ENCODE data around the gene TRIM46. TPM values are rescaled to one million over a fixed set of nuclear protein-coding genes. Genes with fewer than 3 reads are reported as not detected.
"Not testable (repeated sequence)": the region's sequence is repeated elsewhere in the genome, so short reads cannot be mapped to it uniquely, and the experiment has no call there.

Gene TRIM46
- total RNA-seq, 1 experiment from 2014 or later, result 6.0 TPM

- Histone ChIP-seq H3K4me2 (no peak overlapping the region), H4K20me1 (ENCODE audit: insufficient read depth) (no peaks in the 10 kb centered on the region), H3K9me2 (ENCODE audit: insufficient read depth) (no peaks in the 10 kb centered on the region), H3K4me3 (no peak overlapping the region), H3K36me3 (ENCODE audit: low read depth) (no peaks in the 10 kb centered on the region; the same call in 1 of the 2 replicates), H3K4me1 (replicated peaks; ENCODE audit: insufficient read depth) (peaks cover 4% of the 10 kb centered on the region; the same call in 1 of the 2 replicates), H3K27ac (no peak overlapping the region), H3K27me3 (ENCODE audit: insufficient read depth, low read depth) (no peaks in the 10 kb centered on the region), H3K9me3 (ENCODE audit: insufficient read depth, low read depth) (no peaks in the 10 kb centered on the region), H3K79me2 (ENCODE audit: low read depth) (no peaks in the 10 kb centered on the region; the same call in 1 of the 2 replicates), H2AFZ (no peak overlapping the region), H3F3A (ENCODE audit: insufficient read depth, low read depth) (peaks cover 9% of the 10 kb centered on the region; the same call in 1 of the 2 replicates)
- ChIA-PET POLR2A (ENCODE audit: unreplicated experiment) (no interaction called here), CTCF (interaction anchor here (0.6 kb wide), 2 partner anchors 22 to 73 kb away, joined by 3 to 4 read pairs; no protein-coding TSS in a partner anchor)
- BruUV-seq (replicated peaks), result no TSS peak
- no peak for DNase-seq
- intact Hi-C loops (cut with micrococcal nuclease; ENCODE audit: unreplicated experiment), result no loop called here
- TF ChIP-seq EZH2 (IDR thresholded peaks at IDR 0.05; ENCODE audit: low read depth), result no peak
- TF ChIP-seq CTCF (conservative IDR thresholded peaks at IDR 0.05), result no peak
These were observed 7.6 kb upstream of the TRIM46 start for GRCh38 chr1:155166051-155166470.

GRCh38 chr1:155166471-155167165 is 7.0 kb upstream of the TRIM46 start:
- Histone ChIP-seq H3K36me3 (ENCODE audit: low read depth) (no peaks in the 10 kb centered on the region; the same call in 1 of the 2 replicates), H3K27me3 (ENCODE audit: insufficient read depth, low read depth) (no peaks in the 10 kb centered on the region), H3K27ac (no peak overlapping the region), H3F3A (ENCODE audit: insufficient read depth, low read depth) (peaks cover 9% of the 10 kb centered on the region; the same call in 1 of the 2 replicates), H3K4me1 (replicated peaks; ENCODE audit: insufficient read depth) (peaks cover 4% of the 10 kb centered on the region; the same call in 1 of the 2 replicates), H3K4me2 (no peak overlapping the region), H3K9me3 (ENCODE audit: insufficient read depth, low read depth) (no peaks in the 10 kb centered on the region), H3K9me2 (ENCODE audit: insufficient read depth) (no peaks in the 10 kb centered on the region), H4K20me1 (ENCODE audit: insufficient read depth) (0 out of 2 replicates have a peak, but pooled peaks cover 5% of the 10 kb centered on the region), H3K4me3 (no peak overlapping the region), H3K79me2 (ENCODE audit: low read depth) (peaks cover 4% of the 10 kb centered on the region), H2AFZ (no peak overlapping the region)
- intact Hi-C loops (cut with micrococcal nuclease; ENCODE audit: unreplicated experiment), result loop anchor here (1.0 kb wide), 3 partner anchors 54 to 80 kb away; no protein-coding TSS in a partner anchor
- TF ChIP-seq EZH2 (IDR thresholded peaks at IDR 0.05; ENCODE audit: low read depth), result no peak
- TF ChIP-seq CTCF (conservative IDR thresholded peaks at IDR 0.05), result no peak
- ChIA-PET POLR2A (ENCODE audit: unreplicated experiment) (interaction anchor here (0.7 kb wide), 1 partner anchor 509 kb away, joined by 3 read pairs; no protein-coding TSS in a partner anchor), CTCF (interaction anchor here (0.6 to 1.5 kb wide), 10 partner anchors 23 to 115 kb away, joined by 3 to 20 read pairs (median 4); partner anchors contain the start of genes EFNA1 and THBS3)
- no TSS peak for BruUV-seq (replicated peaks)
- no peak for DNase-seq

DNA sequence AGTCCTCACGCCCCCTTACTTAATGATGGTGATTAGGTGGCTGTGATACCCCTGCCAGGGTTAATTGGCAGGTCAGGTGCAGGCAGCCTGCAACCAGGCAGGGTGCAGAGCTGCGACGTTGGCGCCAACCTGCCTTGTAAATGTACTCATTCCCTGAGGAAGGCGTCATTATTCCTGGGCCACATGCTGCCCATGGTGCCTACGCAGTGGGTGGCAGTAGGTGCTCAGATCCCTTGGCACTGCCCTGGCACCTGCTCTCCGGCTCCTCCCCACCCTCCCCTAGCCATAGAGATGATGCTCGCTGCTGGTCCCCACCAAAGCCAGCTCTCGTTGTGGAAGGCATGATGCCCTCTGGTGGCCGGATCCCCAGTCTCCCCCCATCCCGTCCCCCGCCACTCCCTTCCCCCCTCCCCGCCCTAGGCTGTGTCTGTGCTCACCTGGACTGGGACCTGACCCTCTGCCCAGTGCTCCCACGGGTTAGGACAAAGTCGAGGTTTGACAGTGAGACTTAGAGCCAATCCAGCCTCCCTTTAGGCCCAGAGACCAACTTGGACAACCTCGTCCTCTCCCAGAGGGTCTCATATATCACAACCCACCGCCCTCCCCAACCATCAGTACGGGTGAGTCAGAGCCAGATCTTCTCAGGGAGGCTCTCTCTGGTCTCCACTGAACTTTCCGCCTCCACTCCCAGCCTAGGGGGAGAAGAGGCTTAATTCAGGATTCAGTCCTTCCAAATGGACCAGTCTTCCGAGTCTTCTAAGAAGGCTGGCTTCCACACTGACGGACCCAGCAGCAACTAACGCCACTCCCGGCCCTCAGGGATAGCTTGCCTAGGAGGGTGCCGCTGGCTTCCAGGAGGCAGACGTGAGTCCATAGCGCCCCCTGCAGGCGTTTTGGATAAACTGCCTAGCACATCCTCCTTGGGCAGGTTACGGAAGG is 6.2 kb upstream of the TRIM46 start:
- Histone ChIP-seq H2AFZ (no peak overlapping the region; the same call in 1 of the 2 replicates), H3K4me2 (peak overlapping the region; percentile 69), H3K4me3 (peak overlapping the region; percentile 33; the same call in 1 of the 2 replicates), H4K20me1 (ENCODE audit: insufficient read depth) (0 out of 2 replicates have a peak, but pooled peaks cover 5% of the 10 kb centered on the region), H3K9me2 (ENCODE audit: insufficient read depth) (no peaks in the 10 kb centered on the region), H3F3A (ENCODE audit: insufficient read depth, low read depth) (peaks cover 14% of the 10 kb centered on the region; the same call in 1 of the 2 replicates), H3K36me3 (ENCODE audit: low read depth) (no peaks in the 10 kb centered on the region; the same call in 1 of the 2 replicates), H3K27me3 (ENCODE audit: insufficient read depth, low read depth) (no peaks in the 10 kb centered on the region), H3K79me2 (ENCODE audit: low read depth) (peaks cover 12% of the 10 kb centered on the region), H3K27ac (no peak overlapping the region), H3K4me1 (replicated peaks; ENCODE audit: insufficient read depth) (peaks cover 12% of the 10 kb centered on the region), H3K9me3 (ENCODE audit: insufficient read depth, low read depth) (no peaks in the 10 kb centered on the region)
- intact Hi-C loops (cut with micrococcal nuclease; ENCODE audit: unreplicated experiment), result loop anchor here (1.0 kb wide), 3 partner anchors 55 to 81 kb away; no protein-coding TSS in a partner anchor
- ChIA-PET POLR2A (ENCODE audit: unreplicated experiment) (interaction anchor here (0.5 to 0.7 kb wide), 3 partner anchors 231 to 608 kb away, joined by 3 read pairs; no protein-coding TSS in a partner anchor), CTCF (interaction anchor here (0.5 to 1.5 kb wide), 13 partner anchors 39 to 219 kb away, joined by 3 to 20 read pairs (median 5); partner anchors contain the start of genes EFNA1 and THBS3)
- DNase-seq, result peak; percentile 66 to 83
- BruUV-seq (replicated peaks), result no TSS peak
- peak; percentile 98 for TF ChIP-seq CTCF (conservative IDR thresholded peaks at IDR 0.05)
- TF ChIP-seq EZH2 (IDR thresholded peaks at IDR 0.05; ENCODE audit: low read depth), result no peak

GRCh38 chr1:155168105-155168445 is 5.6 kb upstream of the TRIM46 start:
- Histone ChIP-seq H3F3A (ENCODE audit: insufficient read depth, low read depth) (peaks cover 14% of the 10 kb centered on the region; the same call in 1 of the 2 replicates), H3K79me2 (ENCODE audit: low read depth) (peaks cover 17% of the 10 kb centered on the region), H3K4me2 (peak overlapping the region; percentile 69; the same call in 1 of the 2 replicates), H3K4me1 (replicated peaks; ENCODE audit: insufficient read depth) (peaks cover 12% of the 10 kb centered on the region)
- BruUV-seq (replicated peaks); H4K20me1 ChIP-seq (ENCODE audit: insufficient read depth); H3K9me2 ChIP-seq (ENCODE audit: insufficient read depth); H3K27ac ChIP-seq; H3K27me3 ChIP-seq (ENCODE audit: insufficient read depth, low read depth); H3K36me3 ChIP-seq (ENCODE audit: low read depth); intact Hi-C loops (cut with micrococcal nuclease; ENCODE audit: unreplicated experiment); H3K4me3 ChIP-seq; H2AFZ ChIP-seq; DNase-seq; H3K9me3 ChIP-seq (ENCODE audit: insufficient read depth, low read depth): not testable (repeated sequence)
- POLR2A ChIA-PET (ENCODE audit: unreplicated experiment), result interaction anchor here (0.5 to 0.7 kb wide), 2 partner anchors 232 to 608 kb away, joined by 3 read pairs; no protein-coding TSS in a partner anchor
- CTCF ChIA-PET, result interaction anchor here (0.7 to 1.5 kb wide), 7 partner anchors 56 to 92 kb away, joined by 3 to 20 read pairs (median 7); no protein-coding TSS in a partner anchor
